ENCODE results near the gene TMPRSS4. TPM values are rescaled to one million over a fixed set of nuclear protein-coding genes. Genes with fewer than 3 reads are reported as not detected.

TMPRSS4 gene
- total RNA-seq, 1 experiment from 2014 or later: not detected

GRCh38 chr11:118169300-118170140, 92.6 kb downstream of the TMPRSS4 start:
- Histone ChIP-seq H3K23ac (ENCODE audit: insufficient read length, low read depth, low read length) (no peak overlapping the region), H3K79me2 (ENCODE audit: insufficient read depth, low read length) (no peaks in the 10 kb centered on the region), H4K8ac (replicated peaks; ENCODE audit: insufficient read length, low read depth, low read length) (no peak overlapping the region), H2BK12ac (ENCODE audit: insufficient read length, low read depth, low read length) (no peak overlapping the region), H3K9ac (ENCODE audit: extremely low read depth, insufficient read length, low read length) (no peak overlapping the region), H3K56ac (ENCODE audit: insufficient read length, low read depth, low read length) (no peak overlapping the region), H2AFZ (ENCODE audit: low read length) (no peak overlapping the region), H2BK5ac (ENCODE audit: insufficient read length, low read length) (no peak overlapping the region), H3T11ph (ENCODE audit: low read length) (no peak overlapping the region), H3K4me2 (ENCODE audit: insufficient read depth, insufficient read length, low read length) (no peak overlapping the region), H3K14ac (ENCODE audit: insufficient read depth, low read length) (no peak overlapping the region), H2BK20ac (ENCODE audit: low read depth, low read length, poor library complexity, severe bottlenecking) (no peak overlapping the region), H3K9me3 (ENCODE audit: control insufficient read depth, low read depth, low read length) (no peaks in the 10 kb centered on the region), H4K91ac (ENCODE audit: insufficient read length, low read depth, low read length) (no peak overlapping the region), H4K20me1 (ENCODE audit: control insufficient read depth, insufficient read depth, insufficient read length) (no peaks in the 10 kb centered on the region), H4K5ac (ENCODE audit: insufficient read length, low read depth, low read length) (no peak overlapping the region), H3K27me3 (ENCODE audit: insufficient read depth, low read length) (peaks cover 23% of the 10 kb centered on the region; the same call in 1 of the 2 replicates), H3K4me1 (ENCODE audit: insufficient read depth, low read length) (no peaks in the 10 kb centered on the region), H3K18ac (ENCODE audit: insufficient read length, low read depth, low read length) (no peak overlapping the region), H3K79me1 (ENCODE audit: insufficient read depth, low read depth, low read length, poor library complexity, severe bottlenecking) (no peaks in the 10 kb centered on the region), H3K23me2 (ENCODE audit: insufficient read length, low read depth, low read length, poor library complexity, severe bottlenecking) (peaks cover 2% of the 10 kb centered on the region), H2AK5ac (ENCODE audit: insufficient read length, low read length) (no peak overlapping the region), H2BK15ac (ENCODE audit: low read depth, low read length) (no peak overlapping the region), H3K4ac (ENCODE audit: low read depth, low read length) (no peak overlapping the region), H2BK120ac (ENCODE audit: low read depth, low read length, poor library complexity, severe bottlenecking) (no peak overlapping the region), H3K27ac (ENCODE audit: insufficient read length, low read depth, low read length) (no peak overlapping the region)
- no peak overlapping the region for H3K4me3 Mint-ChIP-seq
- H3K9me3 Mint-ChIP-seq: no peaks in the 10 kb centered on the region
- no peaks in the 10 kb centered on the region for H3K36me3 Mint-ChIP-seq (ENCODE audit: insufficient read depth in 1 of 3, low read depth in 3 of 3)
- WGBS (ENCODE audit: extremely low coverage, insufficient read length, low lambda C conversion rate): no CpG with 5 or more reads among the region's 7 CpGs
- no peak overlapping the region for H3K27ac Mint-ChIP-seq
- peaks cover 90% of the 10 kb centered on the region for H3K27me3 Mint-ChIP-seq (ENCODE audit: low read depth)
- peaks cover 26 to 42% of the 10 kb centered on the region in 2 experiments for H3K4me1 Mint-ChIP-seq
- no peak for TF ChIP-seq CTCF (conservative IDR thresholded peaks at IDR 0.05)
- no peak for DNase-seq
